Breast epithelium (tissue), 3 donors: ENCODE measurements around the gene COLEC11.

Experiments used
- POLR2A ChIP-seq: fragments of 450-650 bp; IDR thresholded peaks from one replicate; pipeline ENCODE4 v1.6.1; 2016; ENCODE audit warnings: antibody characterized with exemption, mild to moderate bottlenecking, moderate library complexity
- TF ChIP-seq, protein P1 (sequence below), 3 donors: fragments of 450-650 bp; IDR thresholded peaks; one replicate each; pipeline ENCODE4 v1.5.1; 2016 to 2017; ENCODE audit warnings: antibody characterized with exemption in 3 of 3, mild to moderate bottlenecking in 3 of 3, moderate library complexity in 3 of 3

DNA sequence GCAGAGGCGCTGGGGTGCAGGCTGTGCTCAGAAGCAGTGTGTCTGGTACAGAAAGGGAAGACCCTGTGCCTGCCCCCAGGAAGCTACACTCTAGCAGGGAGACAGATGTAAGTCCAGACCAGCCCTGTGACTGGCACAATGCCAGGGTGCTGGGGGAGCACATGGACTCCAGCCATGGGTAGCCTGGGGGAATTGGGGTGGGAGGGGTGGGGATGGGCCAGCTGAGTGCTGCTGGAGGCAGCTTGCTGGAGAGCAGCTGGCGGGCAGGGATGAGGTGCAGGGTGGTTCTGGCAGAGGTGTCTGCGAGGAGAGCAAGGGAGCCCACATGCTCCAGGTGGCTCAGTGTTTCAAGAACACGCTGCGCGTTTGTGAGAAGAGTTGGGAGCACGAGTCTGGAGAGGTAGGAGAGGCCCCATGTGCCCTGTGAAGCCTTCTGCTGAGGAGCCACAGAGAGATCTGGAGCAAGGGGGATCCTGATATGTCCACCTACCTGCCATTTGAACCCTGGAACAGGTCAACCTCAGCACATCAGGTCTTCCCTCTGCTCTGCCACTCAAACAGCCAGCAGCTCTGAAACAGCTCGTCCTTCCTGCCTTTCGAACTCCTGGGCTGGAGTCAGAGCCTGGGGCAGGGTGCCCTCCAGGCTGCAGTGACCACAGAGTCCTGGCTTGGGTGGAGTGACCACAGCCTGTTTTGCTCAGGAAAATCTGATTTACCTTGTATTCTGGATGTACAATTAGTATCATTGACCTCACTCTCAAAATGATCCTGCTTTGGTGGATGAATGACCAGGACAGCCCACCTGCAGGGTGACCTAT, 78.2 kb downstream of the COLEC11 start:
- TF ChIP-seq, protein P1, sequence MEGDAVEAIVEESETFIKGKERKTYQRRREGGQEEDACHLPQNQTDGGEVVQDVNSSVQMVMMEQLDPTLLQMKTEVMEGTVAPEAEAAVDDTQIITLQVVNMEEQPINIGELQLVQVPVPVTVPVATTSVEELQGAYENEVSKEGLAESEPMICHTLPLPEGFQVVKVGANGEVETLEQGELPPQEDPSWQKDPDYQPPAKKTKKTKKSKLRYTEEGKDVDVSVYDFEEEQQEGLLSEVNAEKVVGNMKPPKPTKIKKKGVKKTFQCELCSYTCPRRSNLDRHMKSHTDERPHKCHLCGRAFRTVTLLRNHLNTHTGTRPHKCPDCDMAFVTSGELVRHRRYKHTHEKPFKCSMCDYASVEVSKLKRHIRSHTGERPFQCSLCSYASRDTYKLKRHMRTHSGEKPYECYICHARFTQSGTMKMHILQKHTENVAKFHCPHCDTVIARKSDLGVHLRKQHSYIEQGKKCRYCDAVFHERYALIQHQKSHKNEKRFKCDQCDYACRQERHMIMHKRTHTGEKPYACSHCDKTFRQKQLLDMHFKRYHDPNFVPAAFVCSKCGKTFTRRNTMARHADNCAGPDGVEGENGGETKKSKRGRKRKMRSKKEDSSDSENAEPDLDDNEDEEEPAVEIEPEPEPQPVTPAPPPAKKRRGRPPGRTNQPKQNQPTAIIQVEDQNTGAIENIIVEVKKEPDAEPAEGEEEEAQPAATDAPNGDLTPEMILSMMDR (IDR thresholded peaks at IDR 0.05): no peak
- TF ChIP-seq POLR2A: no peak
